KG1 (cell line): ENCODE data around the gene CCL3.
"Not testable (repeated sequence)": the region's sequence is repeated elsewhere in the genome, so short reads cannot be mapped to it uniquely, and the experiment has no call there.

ENCODE experiments used
- DNase-seq: peaks from one replicate; lab custom pipeline; 2025; lab: John Stamatoyannopoulos, UW

Gene CCL3

GRCh38 chr17:36089888-36090836, at the start of gene CCL3:
CCL3 (minus strand) TSS chr17:36090143; CDS start chr17:36090058, 85 bp downstream.
- no peak for DNase-seq

- no peak for DNase-seq
These were observed 46.5 kb upstream of the CCL3 start for GRCh38 chr17:36136439-36136838.

GRCh38 chr17:36136036-36136435, 46.1 kb upstream of the CCL3 start:
- DNase-seq = no peak

GRCh38 chr17:36135465-36135864, 45.5 kb upstream of the CCL3 start:
- no peak for DNase-seq

- DNase-seq = no peak
These were observed 43.8 kb upstream of the CCL3 start for GRCh38 chr17:36133602-36134236.

GRCh38 chr17:36132421-36132831, 42.5 kb upstream of the CCL3 start:
- DNase-seq = no peak

- DNase-seq = no peak
These were observed 42.0 kb upstream of the CCL3 start for GRCh38 chr17:36131931-36132330.

- DNase-seq = peak; percentile 25
These were observed 41.5 kb upstream of the CCL3 start for GRCh38 chr17:36131421-36131820.

- DNase-seq = no peak
These were observed 40.4 kb upstream of the CCL3 start for GRCh38 chr17:36130346-36130745.

- no peak for DNase-seq
These were observed 39.7 kb upstream of the CCL3 start for GRCh38 chr17:36129616-36130015.

- no peak for DNase-seq
These were observed 38.6 kb upstream of the CCL3 start for GRCh38 chr17:36128411-36128978.

- DNase-seq = no peak
These were observed 38.0 kb upstream of the CCL3 start for GRCh38 chr17:36127911-36128310.

- no peak for DNase-seq
These were observed 37.4 kb upstream of the CCL3 start for GRCh38 chr17:36127199-36127893.

- no peak for DNase-seq
These were observed 35.2 kb upstream of the CCL3 start for GRCh38 chr17:36124879-36125824.

GRCh38 chr17:36123431-36123830, 33.5 kb upstream of the CCL3 start:
- no peak for DNase-seq

GRCh38 chr17:36121099-36121498, 31.2 kb upstream of the CCL3 start:
- not testable (repeated sequence) for DNase-seq

GRCh38 chr17:36120221-36120620, 30.3 kb upstream of the CCL3 start:
- DNase-seq = no peak

GRCh38 chr17:36118477-36119353, 28.8 kb upstream of the CCL3 start:
- DNase-seq = no peak

- DNase-seq = no peak
These were observed 27.8 kb upstream of the CCL3 start for GRCh38 chr17:36117505-36118382.
